ENCODE measurements around the gene CORO7. TPM values are rescaled to one million over a fixed set of nuclear protein-coding genes. Genes with fewer than 3 reads are reported as not detected.

Gene CORO7
- total RNA-seq, 1 experiment from 2014 or later: 14.3 TPM

DNA sequence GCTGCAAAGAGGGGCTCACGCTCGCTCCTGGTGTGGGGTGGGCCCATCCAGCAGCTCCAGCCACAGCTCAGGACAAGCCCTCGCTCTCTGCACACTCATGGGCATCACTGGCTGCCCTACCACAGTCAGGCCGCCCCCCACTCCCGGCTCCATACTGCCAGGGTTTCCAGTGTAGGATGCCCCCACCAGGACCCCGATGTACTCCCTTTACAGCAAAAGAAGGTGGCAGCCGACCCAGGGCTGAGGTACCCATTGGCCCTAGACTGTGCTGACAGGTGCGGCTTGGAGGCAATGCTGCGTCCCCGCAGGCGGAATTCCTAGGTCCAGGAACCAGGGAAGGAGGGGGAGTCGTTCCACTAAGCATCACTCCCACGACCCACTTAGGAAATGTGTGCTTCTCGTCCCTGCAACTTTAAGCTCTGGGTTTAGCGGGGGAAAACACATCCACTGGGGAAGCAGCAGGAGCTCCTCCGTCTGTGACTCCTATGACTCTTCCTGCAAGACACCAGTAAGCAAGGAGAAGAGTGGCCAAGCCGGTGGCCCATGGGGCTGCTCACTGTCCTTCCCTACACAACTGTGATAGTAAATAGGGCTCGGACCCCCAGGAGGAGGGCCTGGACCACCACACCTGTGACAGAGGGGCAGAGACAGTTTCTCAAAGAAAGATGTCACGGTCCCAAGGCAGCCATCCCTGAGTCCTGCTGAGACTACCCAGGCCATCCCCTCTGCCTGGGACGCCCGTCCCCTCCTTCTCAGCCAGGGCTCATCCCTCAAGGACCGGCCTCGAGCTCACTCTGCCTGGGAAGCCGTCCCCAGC lies 13.1 kb downstream of the CORO7 start:
- Histone ChIP-seq H3K36me3 (ENCODE audit: low read depth, low read length) (no peaks in the 10 kb centered on the region), H3K4me1 (ENCODE audit: insufficient read depth, low read length) (peaks cover 3% of the 10 kb centered on the region), H4K20me1 (ENCODE audit: low read length) (no peaks in the 10 kb centered on the region), H3K27ac (ENCODE audit: low read length) (no peak overlapping the region), H3F3A (ENCODE audit: low read length, unreplicated experiment) (no peaks in the 10 kb centered on the region), H3K9ac (ENCODE audit: low read length) (no peak overlapping the region), H3K9me2 (replicated peaks; ENCODE audit: low read length) (no peaks in the 10 kb centered on the region), H2AFZ (ENCODE audit: low read length) (no peak overlapping the region), H3K4me3 (ENCODE audit: low read length) (no peak overlapping the region), H3K4me2 (ENCODE audit: low read length) (no peak overlapping the region), H3K9me3 (ENCODE audit: low read length) (no peaks in the 10 kb centered on the region), H3K27me3 (ENCODE audit: low read length) (no peaks in the 10 kb centered on the region), H3K79me2 (ENCODE audit: low read length) (no peaks in the 10 kb centered on the region)
- BruUV-seq (replicated peaks): no TSS peak
- ATAC-seq: no peak
- TF ChIP-seq, protein P1, sequence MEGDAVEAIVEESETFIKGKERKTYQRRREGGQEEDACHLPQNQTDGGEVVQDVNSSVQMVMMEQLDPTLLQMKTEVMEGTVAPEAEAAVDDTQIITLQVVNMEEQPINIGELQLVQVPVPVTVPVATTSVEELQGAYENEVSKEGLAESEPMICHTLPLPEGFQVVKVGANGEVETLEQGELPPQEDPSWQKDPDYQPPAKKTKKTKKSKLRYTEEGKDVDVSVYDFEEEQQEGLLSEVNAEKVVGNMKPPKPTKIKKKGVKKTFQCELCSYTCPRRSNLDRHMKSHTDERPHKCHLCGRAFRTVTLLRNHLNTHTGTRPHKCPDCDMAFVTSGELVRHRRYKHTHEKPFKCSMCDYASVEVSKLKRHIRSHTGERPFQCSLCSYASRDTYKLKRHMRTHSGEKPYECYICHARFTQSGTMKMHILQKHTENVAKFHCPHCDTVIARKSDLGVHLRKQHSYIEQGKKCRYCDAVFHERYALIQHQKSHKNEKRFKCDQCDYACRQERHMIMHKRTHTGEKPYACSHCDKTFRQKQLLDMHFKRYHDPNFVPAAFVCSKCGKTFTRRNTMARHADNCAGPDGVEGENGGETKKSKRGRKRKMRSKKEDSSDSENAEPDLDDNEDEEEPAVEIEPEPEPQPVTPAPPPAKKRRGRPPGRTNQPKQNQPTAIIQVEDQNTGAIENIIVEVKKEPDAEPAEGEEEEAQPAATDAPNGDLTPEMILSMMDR (conservative IDR thresholded peaks at IDR 0.05; ENCODE audit: low read depth, low read length): no peak
- no peak for TF ChIP-seq EZH2 (IDR thresholded peaks at IDR 0.05; ENCODE audit: low read length, unreplicated experiment)
- no peak for TF ChIP-seq EZH2phosphoT487 (IDR thresholded peaks at IDR 0.05; ENCODE audit: borderline replicate concordance, low read length)
- intact Hi-C loops (cut with micrococcal nuclease): loop anchor here (2.0 kb wide), 1 partner anchor 45 kb away; no protein-coding TSS in a partner anchor
- no peak for DNase-seq
- ChIA-PET POLR2A (ENCODE audit: unreplicated experiment) (no interaction called here), CTCF (interaction anchor here (0.6 to 1.2 kb wide), 7 partner anchors 9 to 51 kb away, joined by 3 to 7 read pairs (median 3); no protein-coding TSS in a partner anchor)

DNA sequence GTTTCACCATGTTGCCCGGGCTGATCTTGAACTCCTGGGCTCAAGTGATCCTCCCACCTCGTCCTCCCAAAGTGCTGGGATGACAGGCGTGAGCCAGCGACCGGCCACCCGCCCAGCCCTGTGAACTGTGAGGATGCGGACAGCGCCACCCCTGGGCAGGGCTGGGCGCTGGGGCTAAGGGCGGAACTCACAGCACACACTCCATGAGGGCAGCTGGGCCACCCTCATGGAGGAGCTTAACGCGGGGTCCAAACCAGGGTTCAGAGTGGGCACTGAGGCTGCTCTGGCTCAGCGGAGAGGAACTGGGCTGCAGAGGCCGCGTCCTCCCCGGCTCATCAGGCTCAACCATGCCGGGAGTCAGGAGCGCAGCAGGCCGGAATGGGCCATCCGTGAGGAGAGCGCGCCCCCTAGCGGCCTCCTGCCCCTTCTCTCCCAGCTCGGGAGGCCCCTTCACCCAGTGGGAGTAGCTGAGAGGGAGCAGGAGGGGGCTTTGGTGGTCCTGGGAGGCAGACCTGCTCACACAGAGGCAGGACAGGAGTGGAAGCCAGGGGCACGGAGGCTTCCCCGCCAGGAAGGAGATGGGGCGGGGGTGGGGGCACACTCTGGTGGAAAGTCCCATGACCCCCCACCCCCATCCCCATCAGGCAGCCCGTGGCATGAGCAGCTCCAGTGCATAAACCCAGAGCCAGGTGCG lies 13.8 kb downstream of the CORO7 start:
- ATAC-seq (peak; percentile 93), DNase-seq (peak; percentile 65)
- Histone ChIP-seq H3K27ac (ENCODE audit: low read length) (no peak overlapping the region), H3K4me3 (ENCODE audit: low read length) (peak overlapping the region; percentile 31; the same call in 1 of the 2 replicates), H3K9me2 (replicated peaks; ENCODE audit: low read length) (no peaks in the 10 kb centered on the region), H3K9ac (ENCODE audit: low read length) (no peak overlapping the region), H3K9me3 (ENCODE audit: low read length) (no peaks in the 10 kb centered on the region), H2AFZ (ENCODE audit: low read length) (peak overlapping the region; percentile 47; the same call in 1 of the 2 replicates), H3F3A (ENCODE audit: low read length, unreplicated experiment) (no peaks in the 10 kb centered on the region), H3K4me2 (ENCODE audit: low read length) (peak overlapping the region; percentile 57), H3K79me2 (ENCODE audit: low read length) (no peaks in the 10 kb centered on the region), H3K27me3 (ENCODE audit: low read length) (no peaks in the 10 kb centered on the region), H3K36me3 (ENCODE audit: low read depth, low read length) (no peaks in the 10 kb centered on the region), H4K20me1 (ENCODE audit: low read length) (no peaks in the 10 kb centered on the region), H3K4me1 (ENCODE audit: insufficient read depth, low read length) (no peaks in the 10 kb centered on the region)
- ChIA-PET CTCF (interaction anchor here (0.6 to 1.2 kb wide), 6 partner anchors 10 to 51 kb away, joined by 3 to 7 read pairs (median 3); no protein-coding TSS in a partner anchor), POLR2A (ENCODE audit: unreplicated experiment) (no interaction called here)
- BruUV-seq (replicated peaks): no TSS peak
- TF ChIP-seq, protein P1 (conservative IDR thresholded peaks at IDR 0.05; ENCODE audit: low read depth, low read length): peak; percentile 88
- TF ChIP-seq EZH2phosphoT487 (IDR thresholded peaks at IDR 0.05; ENCODE audit: borderline replicate concordance, low read length): no peak
- intact Hi-C loops (cut with micrococcal nuclease): loop anchor here (2.0 kb wide), 1 partner anchor 44 kb away; no protein-coding TSS in a partner anchor
